ENCODE measurements around the gene ADD3.

ADD3 gene

GRCh38 chr10:110175406-110175805 is 167.6 kb downstream of the ADD3 start:
- Mint-ChIP-seq H3K4me1 (ENCODE audit: low read depth) (peaks cover 9% of the 10 kb centered on the region), H3K4me3 (no peak overlapping the region), H3K27me3 (ENCODE audit: low read depth) (peaks cover 73% of the 10 kb centered on the region), H3K9me3 (no peaks in the 10 kb centered on the region), H3K27ac (no peak overlapping the region), H3K36me3 (ENCODE audit: low read depth) (no peaks in the 10 kb centered on the region)

- H3K27ac Mint-ChIP-seq = no peak overlapping the region
- peaks cover 63% of the 10 kb centered on the region for H3K27me3 Mint-ChIP-seq (ENCODE audit: low read depth)
- no peaks in the 10 kb centered on the region for H3K36me3 Mint-ChIP-seq (ENCODE audit: low read depth)
- no peaks in the 10 kb centered on the region for H3K9me3 Mint-ChIP-seq
- peaks cover 2% of the 10 kb centered on the region for H3K4me1 Mint-ChIP-seq (ENCODE audit: low read depth)
- H3K4me3 Mint-ChIP-seq = no peak overlapping the region
Observed at GRCh38 chr10:110176141-110177030, 168.6 kb downstream of the ADD3 start.

- H3K36me3 Mint-ChIP-seq (ENCODE audit: low read depth) = no peaks in the 10 kb centered on the region
- no peak overlapping the region for H3K27ac Mint-ChIP-seq
- peaks cover 2% of the 10 kb centered on the region for H3K4me1 Mint-ChIP-seq (ENCODE audit: low read depth)
- H3K27me3 Mint-ChIP-seq (ENCODE audit: low read depth) = peaks cover 59% of the 10 kb centered on the region
- H3K9me3 Mint-ChIP-seq = no peaks in the 10 kb centered on the region
- no peak overlapping the region for H3K4me3 Mint-ChIP-seq
Observed at GRCh38 chr10:110179220-110179619, 171.4 kb downstream of the ADD3 start.

GRCh38 chr10:110181451-110181850 is 173.7 kb downstream of the ADD3 start:
- Mint-ChIP-seq H3K27me3 (ENCODE audit: low read depth) (peaks cover 47% of the 10 kb centered on the region), H3K27ac (no peak overlapping the region), H3K9me3 (no peaks in the 10 kb centered on the region), H3K4me1 (ENCODE audit: low read depth) (peaks cover 2% of the 10 kb centered on the region), H3K4me3 (no peak overlapping the region), H3K36me3 (ENCODE audit: low read depth) (no peaks in the 10 kb centered on the region)

- Mint-ChIP-seq H3K36me3 (ENCODE audit: low read depth) (no peaks in the 10 kb centered on the region), H3K27ac (no peak overlapping the region), H3K9me3 (no peaks in the 10 kb centered on the region), H3K4me3 (no peak overlapping the region), H3K27me3 (ENCODE audit: low read depth) (peaks cover 48% of the 10 kb centered on the region), H3K4me1 (ENCODE audit: low read depth) (peaks cover 2% of the 10 kb centered on the region)
Observed at GRCh38 chr10:110181911-110182310, 174.1 kb downstream of the ADD3 start.

- peaks cover 45% of the 10 kb centered on the region for H3K27me3 Mint-ChIP-seq (ENCODE audit: low read depth)
- no peak overlapping the region for H3K27ac Mint-ChIP-seq
- no peaks in the 10 kb centered on the region for H3K36me3 Mint-ChIP-seq (ENCODE audit: low read depth)
- H3K4me3 Mint-ChIP-seq = no peak overlapping the region
- H3K9me3 Mint-ChIP-seq = no peaks in the 10 kb centered on the region
- peaks cover 7% of the 10 kb centered on the region for H3K4me1 Mint-ChIP-seq (ENCODE audit: low read depth)
Observed at GRCh38 chr10:110184398-110184797, 176.6 kb downstream of the ADD3 start.

Measured in T-helper 1 cell treated with Interleukin-12 subunit alpha and Interleukin-12 subunit beta and Interleukin-4 antibody, amounts not matched to agents 30 μg/mL and 1 μg/mL, for 36 hours (primary cell).